ENCODE results near the gene DENND2A.

DNA sequence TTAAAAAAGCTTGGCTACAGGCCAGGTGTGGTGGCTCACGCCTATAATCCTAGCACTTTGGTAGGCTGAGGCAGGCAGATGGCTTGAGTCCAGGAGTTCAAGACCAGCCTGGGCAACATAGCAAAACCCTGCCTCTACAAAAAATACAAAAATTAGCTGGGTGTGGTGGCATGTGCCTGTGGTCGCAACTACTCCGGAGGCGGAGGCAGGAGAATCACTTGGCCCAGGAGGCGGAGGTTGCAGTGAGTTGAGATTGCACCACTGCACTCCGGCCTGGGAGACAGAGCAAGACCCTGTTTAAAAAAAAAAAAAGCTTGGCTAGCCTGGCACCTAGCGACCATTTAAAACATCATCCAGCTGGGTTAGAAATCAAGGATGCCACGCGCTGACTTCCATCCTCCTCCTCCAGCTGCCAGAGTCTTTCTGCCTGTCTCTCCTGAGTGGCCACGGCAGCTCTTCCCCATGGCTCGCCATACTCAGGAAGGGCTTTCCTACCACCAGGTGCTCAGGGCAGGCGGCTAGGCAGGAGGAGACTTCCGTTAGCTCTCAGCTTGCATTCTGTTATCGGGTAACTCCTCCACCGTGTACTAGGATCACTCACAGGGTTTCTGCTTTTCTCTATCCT is 45.0 kb downstream of the DENND2A start:
- TF ChIP-seq, protein P1, sequence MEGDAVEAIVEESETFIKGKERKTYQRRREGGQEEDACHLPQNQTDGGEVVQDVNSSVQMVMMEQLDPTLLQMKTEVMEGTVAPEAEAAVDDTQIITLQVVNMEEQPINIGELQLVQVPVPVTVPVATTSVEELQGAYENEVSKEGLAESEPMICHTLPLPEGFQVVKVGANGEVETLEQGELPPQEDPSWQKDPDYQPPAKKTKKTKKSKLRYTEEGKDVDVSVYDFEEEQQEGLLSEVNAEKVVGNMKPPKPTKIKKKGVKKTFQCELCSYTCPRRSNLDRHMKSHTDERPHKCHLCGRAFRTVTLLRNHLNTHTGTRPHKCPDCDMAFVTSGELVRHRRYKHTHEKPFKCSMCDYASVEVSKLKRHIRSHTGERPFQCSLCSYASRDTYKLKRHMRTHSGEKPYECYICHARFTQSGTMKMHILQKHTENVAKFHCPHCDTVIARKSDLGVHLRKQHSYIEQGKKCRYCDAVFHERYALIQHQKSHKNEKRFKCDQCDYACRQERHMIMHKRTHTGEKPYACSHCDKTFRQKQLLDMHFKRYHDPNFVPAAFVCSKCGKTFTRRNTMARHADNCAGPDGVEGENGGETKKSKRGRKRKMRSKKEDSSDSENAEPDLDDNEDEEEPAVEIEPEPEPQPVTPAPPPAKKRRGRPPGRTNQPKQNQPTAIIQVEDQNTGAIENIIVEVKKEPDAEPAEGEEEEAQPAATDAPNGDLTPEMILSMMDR (IDR thresholded peaks at IDR 0.05; ENCODE audit: poor library complexity): no peak
- no peak for TF ChIP-seq EZH2phosphoT487 (IDR thresholded peaks at IDR 0.05; ENCODE audit: low read depth, severe bottlenecking, unreplicated experiment)

Measured in hepatocyte (in vitro differentiated cells).